Karpas-422 (cell line): ENCODE measurements around the gene CRIP2. TPM values are rescaled to one million over a fixed set of nuclear protein-coding genes. Genes with fewer than 3 reads are reported as not detected.

Experiments
- total RNA-seq: library from RNA; depleted of rRNA; stranded (reverse); fragments of >200 nt; shearing (Covaris generic); gene quantifications from 2 replicates; pipeline ENCODE4 v1.2.3, GENCODE V29; 2014; ENCODE audit warnings: low replicate concordance; rRNA removed

CRIP2 gene
- total RNA-seq, 1 experiment from 2014 or later = 0.45 TPM

Other genes with a start within 250 kb of the CRIP2 start
- 58.9 and 130 TPM in 2 replicates for gene BTBD6, start 226.3 kb upstream of the CRIP2 start, total RNA-seq
- gene BRF1, start 173.8 kb upstream of the CRIP2 start, total RNA-seq = 19.0 and 54.9 TPM in 2 replicates
- gene PACS2, start 160.1 kb upstream of the CRIP2 start, total RNA-seq = 32.4 and 55.8 TPM in 2 replicates
- gene TEX22, start 76.3 kb upstream of the CRIP2 start, total RNA-seq = 0.67 and 1.7 TPM in 2 replicates
- 94.6 and 204 TPM in 2 replicates for gene MTA1, start 55.0 kb upstream of the CRIP2 start, total RNA-seq
- 140 and 285 TPM in 2 replicates for gene CRIP1, start 12.1 kb downstream of the CRIP2 start, total RNA-seq
- 9.8 and 35.6 TPM in 2 replicates for gene TEDC1, start 16.4 kb downstream of the CRIP2 start, total RNA-seq
- 0.18 TPM in 1 of 2 replicates, not detected in the other for gene TMEM121, start 51.8 kb downstream of the CRIP2 start, total RNA-seq